CD4-positive, alpha-beta T cell treated with Interferon gamma for 1 hour (primary cell): ENCODE data around the gene BRD4.
"Not testable (repeated sequence)": the region's sequence is repeated elsewhere in the genome, so short reads cannot be mapped to it uniquely, and the experiment has no call there.

Experiments used
- DNase-seq: peaks from one replicate; pipeline ENCODE4 v3.0.0-alpha.2; 2020

BRD4 gene

GRCh38 chr19:15332311-15332996 is at the start of gene BRD4:
BRD4 (minus strand) TSS chr19:15332539; CDS start chr19:15273099, 59,440 bp downstream.
- peak; percentile 70 for DNase-seq

- no peak for DNase-seq
These were observed 49.5 kb upstream of the BRD4 start for GRCh38 chr19:15381864-15382263.

GRCh38 chr19:15381429-15381828 is 49.1 kb upstream of the BRD4 start:
- DNase-seq, result no peak

- no peak for DNase-seq
These were observed 47.8 kb upstream of the BRD4 start for GRCh38 chr19:15379999-15380647.

- DNase-seq, result peak; percentile 99
These were observed 47.0 kb upstream of the BRD4 start, which contains the start of gene AKAP8 for GRCh38 chr19:15379083-15379998. AKAP8 (minus strand) TSS chr19:15379787; CDS start chr19:15379731, 56 bp downstream.

GRCh38 chr19:15378534-15379082 is 46.3 kb upstream of the BRD4 start:
- DNase-seq, result peak; percentile 36

- DNase-seq, result no peak
These were observed 42.6 kb upstream of the BRD4 start for GRCh38 chr19:15374796-15375440.

GRCh38 chr19:15374105-15374651 is 41.8 kb upstream of the BRD4 start:
- no peak for DNase-seq

- DNase-seq, result no peak
These were observed 41.3 kb upstream of the BRD4 start for GRCh38 chr19:15373644-15374043.

GRCh38 chr19:15372891-15373301 is 40.6 kb upstream of the BRD4 start:
- DNase-seq, result no peak

- no peak for DNase-seq
These were observed 40.1 kb upstream of the BRD4 start for GRCh38 chr19:15372470-15372869.

GRCh38 chr19:15371786-15372380 is 39.5 kb upstream of the BRD4 start:
- no peak for DNase-seq

- DNase-seq, result no peak
These were observed 38.8 kb upstream of the BRD4 start for GRCh38 chr19:15371119-15371518.

- DNase-seq, result no peak
These were observed 37.2 kb upstream of the BRD4 start for GRCh38 chr19:15369594-15369891.

- no peak for DNase-seq
These were observed 36.7 kb upstream of the BRD4 start for GRCh38 chr19:15368798-15369593.

- no peak for DNase-seq
These were observed 35.8 kb upstream of the BRD4 start for GRCh38 chr19:15368051-15368632.

GRCh38 chr19:15367439-15367838 is 35.1 kb upstream of the BRD4 start:
- no peak for DNase-seq

GRCh38 chr19:15365264-15365663 is 32.9 kb upstream of the BRD4 start:
- DNase-seq, result no peak

GRCh38 chr19:15363791-15364190 is 31.5 kb upstream of the BRD4 start:
- not testable (repeated sequence) for DNase-seq

GRCh38 chr19:15363048-15363447 is 30.7 kb upstream of the BRD4 start:
- DNase-seq, result not testable (repeated sequence)

- DNase-seq, result not testable (repeated sequence)
These were observed 27.7 kb upstream of the BRD4 start for GRCh38 chr19:15360015-15360414.
